Lower leg skin (tissue), 3 donors: ENCODE measurements around the gene C5AR2.

ENCODE experiments used
- POLR2A ChIP-seq, 2 donors: fragments of 450-650 bp; IDR thresholded peaks; one replicate each; pipeline ENCODE4 v1.6.1; 2016 to 2017; ENCODE audit warnings: antibody characterized with exemption in 2 of 2, mild to moderate bottlenecking in 1 of 2, moderate library complexity in 1 of 2
- TF ChIP-seq, protein P1 (sequence below), 3 donors: fragments of 450-650 bp; IDR thresholded peaks; one replicate each; pipeline ENCODE4 v1.5.1; 2016; ENCODE audit warnings: antibody characterized with exemption in 3 of 3, mild to moderate bottlenecking in 3 of 3, moderate library complexity in 2 of 3

DNA sequence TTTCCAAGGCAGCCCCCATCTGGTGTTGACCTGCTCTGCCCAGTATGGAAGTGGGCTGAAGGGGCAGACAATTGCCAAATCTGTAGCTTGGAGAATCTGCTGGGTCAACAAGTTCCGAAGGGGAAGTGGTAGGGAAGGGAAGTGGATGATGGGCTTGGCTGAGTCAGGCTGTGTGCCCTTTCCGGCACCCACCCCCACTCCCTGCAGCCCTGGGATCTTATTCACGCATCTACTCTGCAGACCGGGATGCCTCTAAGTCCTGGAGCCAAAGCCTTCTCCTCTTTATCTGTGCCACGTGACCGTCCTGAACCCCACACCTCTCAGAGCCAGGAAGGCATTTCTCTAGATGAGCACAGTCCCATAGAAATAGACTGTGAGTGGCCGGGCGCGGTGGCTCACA lies 7.5 kb upstream of the C5AR2 start:
- TF ChIP-seq, protein P1, sequence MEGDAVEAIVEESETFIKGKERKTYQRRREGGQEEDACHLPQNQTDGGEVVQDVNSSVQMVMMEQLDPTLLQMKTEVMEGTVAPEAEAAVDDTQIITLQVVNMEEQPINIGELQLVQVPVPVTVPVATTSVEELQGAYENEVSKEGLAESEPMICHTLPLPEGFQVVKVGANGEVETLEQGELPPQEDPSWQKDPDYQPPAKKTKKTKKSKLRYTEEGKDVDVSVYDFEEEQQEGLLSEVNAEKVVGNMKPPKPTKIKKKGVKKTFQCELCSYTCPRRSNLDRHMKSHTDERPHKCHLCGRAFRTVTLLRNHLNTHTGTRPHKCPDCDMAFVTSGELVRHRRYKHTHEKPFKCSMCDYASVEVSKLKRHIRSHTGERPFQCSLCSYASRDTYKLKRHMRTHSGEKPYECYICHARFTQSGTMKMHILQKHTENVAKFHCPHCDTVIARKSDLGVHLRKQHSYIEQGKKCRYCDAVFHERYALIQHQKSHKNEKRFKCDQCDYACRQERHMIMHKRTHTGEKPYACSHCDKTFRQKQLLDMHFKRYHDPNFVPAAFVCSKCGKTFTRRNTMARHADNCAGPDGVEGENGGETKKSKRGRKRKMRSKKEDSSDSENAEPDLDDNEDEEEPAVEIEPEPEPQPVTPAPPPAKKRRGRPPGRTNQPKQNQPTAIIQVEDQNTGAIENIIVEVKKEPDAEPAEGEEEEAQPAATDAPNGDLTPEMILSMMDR (IDR thresholded peaks at IDR 0.05): no peak
- no peak for TF ChIP-seq POLR2A (IDR thresholded peaks at IDR 0.05)
